ENCODE data around the gene OR6J1.

The OR6J1 gene

DNA sequence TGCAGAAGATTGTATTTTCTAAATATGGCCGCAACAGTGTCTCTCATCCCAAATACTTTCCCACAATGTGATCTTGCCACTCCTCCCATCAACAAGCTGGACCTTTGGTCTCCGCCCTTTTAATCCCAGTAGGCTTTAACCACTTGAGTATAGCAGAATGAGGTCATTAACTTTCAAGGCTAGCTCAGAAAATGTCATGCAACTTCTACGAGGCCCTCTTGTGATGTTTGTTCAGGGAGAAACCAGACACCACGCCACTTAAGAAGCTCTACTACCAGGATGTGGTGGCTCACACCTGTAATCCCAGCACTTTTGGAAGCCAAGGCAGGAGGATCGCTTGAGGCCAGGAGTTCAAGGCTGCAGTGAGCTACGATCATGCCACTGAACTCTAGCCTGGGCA is 20.1 kb upstream of the OR6J1 start (continued):
- TF ChIP-seq, protein P1, sequence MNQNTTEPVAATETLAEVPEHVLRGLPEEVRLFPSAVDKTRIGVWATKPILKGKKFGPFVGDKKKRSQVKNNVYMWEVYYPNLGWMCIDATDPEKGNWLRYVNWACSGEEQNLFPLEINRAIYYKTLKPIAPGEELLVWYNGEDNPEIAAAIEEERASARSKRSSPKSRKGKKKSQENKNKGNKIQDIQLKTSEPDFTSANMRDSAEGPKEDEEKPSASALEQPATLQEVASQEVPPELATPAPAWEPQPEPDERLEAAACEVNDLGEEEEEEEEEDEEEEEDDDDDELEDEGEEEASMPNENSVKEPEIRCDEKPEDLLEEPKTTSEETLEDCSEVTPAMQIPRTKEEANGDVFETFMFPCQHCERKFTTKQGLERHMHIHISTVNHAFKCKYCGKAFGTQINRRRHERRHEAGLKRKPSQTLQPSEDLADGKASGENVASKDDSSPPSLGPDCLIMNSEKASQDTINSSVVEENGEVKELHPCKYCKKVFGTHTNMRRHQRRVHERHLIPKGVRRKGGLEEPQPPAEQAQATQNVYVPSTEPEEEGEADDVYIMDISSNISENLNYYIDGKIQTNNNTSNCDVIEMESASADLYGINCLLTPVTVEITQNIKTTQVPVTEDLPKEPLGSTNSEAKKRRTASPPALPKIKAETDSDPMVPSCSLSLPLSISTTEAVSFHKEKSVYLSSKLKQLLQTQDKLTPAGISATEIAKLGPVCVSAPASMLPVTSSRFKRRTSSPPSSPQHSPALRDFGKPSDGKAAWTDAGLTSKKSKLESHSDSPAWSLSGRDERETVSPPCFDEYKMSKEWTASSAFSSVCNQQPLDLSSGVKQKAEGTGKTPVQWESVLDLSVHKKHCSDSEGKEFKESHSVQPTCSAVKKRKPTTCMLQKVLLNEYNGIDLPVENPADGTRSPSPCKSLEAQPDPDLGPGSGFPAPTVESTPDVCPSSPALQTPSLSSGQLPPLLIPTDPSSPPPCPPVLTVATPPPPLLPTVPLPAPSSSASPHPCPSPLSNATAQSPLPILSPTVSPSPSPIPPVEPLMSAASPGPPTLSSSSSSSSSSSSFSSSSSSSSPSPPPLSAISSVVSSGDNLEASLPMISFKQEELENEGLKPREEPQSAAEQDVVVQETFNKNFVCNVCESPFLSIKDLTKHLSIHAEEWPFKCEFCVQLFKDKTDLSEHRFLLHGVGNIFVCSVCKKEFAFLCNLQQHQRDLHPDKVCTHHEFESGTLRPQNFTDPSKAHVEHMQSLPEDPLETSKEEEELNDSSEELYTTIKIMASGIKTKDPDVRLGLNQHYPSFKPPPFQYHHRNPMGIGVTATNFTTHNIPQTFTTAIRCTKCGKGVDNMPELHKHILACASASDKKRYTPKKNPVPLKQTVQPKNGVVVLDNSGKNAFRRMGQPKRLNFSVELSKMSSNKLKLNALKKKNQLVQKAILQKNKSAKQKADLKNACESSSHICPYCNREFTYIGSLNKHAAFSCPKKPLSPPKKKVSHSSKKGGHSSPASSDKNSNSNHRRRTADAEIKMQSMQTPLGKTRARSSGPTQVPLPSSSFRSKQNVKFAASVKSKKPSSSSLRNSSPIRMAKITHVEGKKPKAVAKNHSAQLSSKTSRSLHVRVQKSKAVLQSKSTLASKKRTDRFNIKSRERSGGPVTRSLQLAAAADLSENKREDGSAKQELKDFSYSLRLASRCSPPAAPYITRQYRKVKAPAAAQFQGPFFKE (tag by site-specific recombination; IDR thresholded peaks at IDR 0.05; ENCODE audit: borderline replicate concordance) = no peak
- TF ChIP-seq ZEB2 (tag by site-specific recombination; IDR thresholded peaks at IDR 0.05) = peak; percentile 94
- no peak for TF ChIP-seq ZNF621 (tag by site-specific recombination; IDR thresholded peaks at IDR 0.05)
- TF ChIP-seq ZNF777 (tag by site-specific recombination; IDR thresholded peaks at IDR 0.05; ENCODE audit: borderline replicate concordance) = no peak
- TF ChIP-seq ZBTB20 (tag by site-specific recombination; IDR thresholded peaks at IDR 0.05) = no peak
- TF ChIP-seq ZNF133 (tag by site-specific recombination; IDR thresholded peaks at IDR 0.05) = no peak
- TF ChIP-seq SCRT2 (tag by site-specific recombination; IDR thresholded peaks at IDR 0.05) = peak; percentile 94
- TF ChIP-seq, protein P2, sequence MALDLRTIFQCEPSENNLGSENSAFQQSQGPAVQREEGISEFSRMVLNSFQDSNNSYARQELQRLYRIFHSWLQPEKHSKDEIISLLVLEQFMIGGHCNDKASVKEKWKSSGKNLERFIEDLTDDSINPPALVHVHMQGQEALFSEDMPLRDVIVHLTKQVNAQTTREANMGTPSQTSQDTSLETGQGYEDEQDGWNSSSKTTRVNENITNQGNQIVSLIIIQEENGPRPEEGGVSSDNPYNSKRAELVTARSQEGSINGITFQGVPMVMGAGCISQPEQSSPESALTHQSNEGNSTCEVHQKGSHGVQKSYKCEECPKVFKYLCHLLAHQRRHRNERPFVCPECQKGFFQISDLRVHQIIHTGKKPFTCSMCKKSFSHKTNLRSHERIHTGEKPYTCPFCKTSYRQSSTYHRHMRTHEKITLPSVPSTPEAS (tag by site-specific recombination; IDR thresholded peaks at IDR 0.05) = peak; percentile 31; the same call in 1 of the 2 replicates
- TF ChIP-seq ZNF23 (tag by site-specific recombination; IDR thresholded peaks at IDR 0.05; ENCODE audit: borderline replicate concordance) = no peak
- TF ChIP-seq, protein P3, sequence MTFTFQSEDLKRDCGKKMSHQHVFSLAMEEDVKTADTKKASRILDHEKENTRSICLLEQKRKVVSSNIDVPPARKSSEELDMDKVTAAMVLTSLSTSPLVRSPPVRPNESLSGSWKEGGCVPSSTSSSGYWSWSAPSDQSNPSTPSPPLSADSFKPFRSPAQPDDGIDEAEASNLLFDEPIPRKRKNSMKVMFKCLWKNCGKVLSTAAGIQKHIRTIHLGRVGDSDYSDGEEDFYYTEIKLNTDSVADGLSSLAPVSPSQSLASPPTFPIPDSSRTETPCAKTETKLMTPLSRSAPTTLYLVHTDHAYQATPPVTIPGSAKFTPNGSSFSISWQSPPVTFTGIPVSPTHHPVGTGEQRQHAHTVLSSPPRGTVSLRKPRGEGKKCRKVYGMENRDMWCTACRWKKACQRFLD (tag by site-specific recombination; IDR thresholded peaks at IDR 0.05) = no peak
- peak; percentile 97 for TF ChIP-seq IKZF3 (tag by site-specific recombination; IDR thresholded peaks at IDR 0.05)
- TF ChIP-seq ZNF514 (tag by site-specific recombination; IDR thresholded peaks at IDR 0.05) = no peak
- TF ChIP-seq, protein P4, sequence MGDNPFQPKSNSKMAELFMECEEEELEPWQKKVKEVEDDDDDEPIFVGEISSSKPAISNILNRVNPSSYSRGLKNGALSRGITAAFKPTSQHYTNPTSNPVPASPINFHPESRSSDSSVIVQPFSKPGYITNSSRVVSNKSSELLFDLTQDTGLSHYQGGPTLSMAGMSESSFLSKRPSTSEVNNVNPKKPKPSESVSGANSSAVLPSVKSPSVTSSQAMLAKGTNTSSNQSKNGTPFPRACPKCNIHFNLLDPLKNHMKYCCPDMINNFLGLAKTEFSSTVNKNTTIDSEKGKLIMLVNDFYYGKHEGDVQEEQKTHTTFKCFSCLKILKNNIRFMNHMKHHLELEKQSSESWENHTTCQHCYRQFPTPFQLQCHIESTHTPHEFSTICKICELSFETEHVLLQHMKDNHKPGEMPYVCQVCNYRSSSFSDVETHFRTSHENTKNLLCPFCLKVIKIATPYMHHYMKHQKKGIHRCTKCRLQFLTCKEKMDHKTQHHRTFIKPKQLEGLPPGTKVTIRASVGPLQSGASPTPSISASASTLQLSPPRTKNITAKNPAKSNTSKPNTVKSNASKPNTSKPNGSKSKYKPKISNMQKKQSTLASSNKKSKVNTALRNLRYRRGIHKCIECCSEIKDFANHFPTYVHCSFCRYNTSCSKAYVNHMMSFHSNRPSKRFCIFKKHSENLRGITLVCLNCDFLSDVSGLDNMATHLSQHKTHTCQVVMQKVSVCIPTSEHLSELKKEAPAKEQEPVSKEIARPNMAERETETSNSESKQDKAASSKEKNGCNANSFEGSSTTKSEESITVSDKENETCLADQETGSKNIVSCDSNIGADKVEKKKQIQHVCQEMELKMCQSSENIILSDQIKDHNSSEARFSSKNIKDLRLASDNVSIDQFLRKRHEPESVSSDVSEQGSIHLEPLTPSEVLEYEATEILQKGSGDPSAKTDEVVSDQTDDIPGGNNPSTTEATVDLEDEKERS (tag by site-specific recombination; IDR thresholded peaks at IDR 0.05) = no peak
- TF ChIP-seq, protein P5, sequence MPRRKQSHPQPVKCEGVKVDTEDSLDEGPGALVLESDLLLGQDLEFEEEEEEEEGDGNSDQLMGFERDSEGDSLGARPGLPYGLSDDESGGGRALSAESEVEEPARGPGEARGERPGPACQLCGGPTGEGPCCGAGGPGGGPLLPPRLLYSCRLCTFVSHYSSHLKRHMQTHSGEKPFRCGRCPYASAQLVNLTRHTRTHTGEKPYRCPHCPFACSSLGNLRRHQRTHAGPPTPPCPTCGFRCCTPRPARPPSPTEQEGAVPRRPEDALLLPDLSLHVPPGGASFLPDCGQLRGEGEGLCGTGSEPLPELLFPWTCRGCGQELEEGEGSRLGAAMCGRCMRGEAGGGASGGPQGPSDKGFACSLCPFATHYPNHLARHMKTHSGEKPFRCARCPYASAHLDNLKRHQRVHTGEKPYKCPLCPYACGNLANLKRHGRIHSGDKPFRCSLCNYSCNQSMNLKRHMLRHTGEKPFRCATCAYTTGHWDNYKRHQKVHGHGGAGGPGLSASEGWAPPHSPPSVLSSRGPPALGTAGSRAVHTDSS (tag by site-specific recombination; IDR thresholded peaks at IDR 0.05) = no peak; the same call in 1 of the 2 replicates
- TF ChIP-seq ZNF558 (tag by site-specific recombination; IDR thresholded peaks at IDR 0.05) = no peak; the same call in 1 of the 2 replicates
- no peak for TF ChIP-seq ZNF132 (tag by site-specific recombination; IDR thresholded peaks at IDR 0.05; ENCODE audit: borderline replicate concordance)
- TF ChIP-seq GLI2 (tag by site-specific recombination; IDR thresholded peaks at IDR 0.05; ENCODE audit: borderline replicate concordance, low read depth) = no peak
- TF ChIP-seq, protein P6, sequence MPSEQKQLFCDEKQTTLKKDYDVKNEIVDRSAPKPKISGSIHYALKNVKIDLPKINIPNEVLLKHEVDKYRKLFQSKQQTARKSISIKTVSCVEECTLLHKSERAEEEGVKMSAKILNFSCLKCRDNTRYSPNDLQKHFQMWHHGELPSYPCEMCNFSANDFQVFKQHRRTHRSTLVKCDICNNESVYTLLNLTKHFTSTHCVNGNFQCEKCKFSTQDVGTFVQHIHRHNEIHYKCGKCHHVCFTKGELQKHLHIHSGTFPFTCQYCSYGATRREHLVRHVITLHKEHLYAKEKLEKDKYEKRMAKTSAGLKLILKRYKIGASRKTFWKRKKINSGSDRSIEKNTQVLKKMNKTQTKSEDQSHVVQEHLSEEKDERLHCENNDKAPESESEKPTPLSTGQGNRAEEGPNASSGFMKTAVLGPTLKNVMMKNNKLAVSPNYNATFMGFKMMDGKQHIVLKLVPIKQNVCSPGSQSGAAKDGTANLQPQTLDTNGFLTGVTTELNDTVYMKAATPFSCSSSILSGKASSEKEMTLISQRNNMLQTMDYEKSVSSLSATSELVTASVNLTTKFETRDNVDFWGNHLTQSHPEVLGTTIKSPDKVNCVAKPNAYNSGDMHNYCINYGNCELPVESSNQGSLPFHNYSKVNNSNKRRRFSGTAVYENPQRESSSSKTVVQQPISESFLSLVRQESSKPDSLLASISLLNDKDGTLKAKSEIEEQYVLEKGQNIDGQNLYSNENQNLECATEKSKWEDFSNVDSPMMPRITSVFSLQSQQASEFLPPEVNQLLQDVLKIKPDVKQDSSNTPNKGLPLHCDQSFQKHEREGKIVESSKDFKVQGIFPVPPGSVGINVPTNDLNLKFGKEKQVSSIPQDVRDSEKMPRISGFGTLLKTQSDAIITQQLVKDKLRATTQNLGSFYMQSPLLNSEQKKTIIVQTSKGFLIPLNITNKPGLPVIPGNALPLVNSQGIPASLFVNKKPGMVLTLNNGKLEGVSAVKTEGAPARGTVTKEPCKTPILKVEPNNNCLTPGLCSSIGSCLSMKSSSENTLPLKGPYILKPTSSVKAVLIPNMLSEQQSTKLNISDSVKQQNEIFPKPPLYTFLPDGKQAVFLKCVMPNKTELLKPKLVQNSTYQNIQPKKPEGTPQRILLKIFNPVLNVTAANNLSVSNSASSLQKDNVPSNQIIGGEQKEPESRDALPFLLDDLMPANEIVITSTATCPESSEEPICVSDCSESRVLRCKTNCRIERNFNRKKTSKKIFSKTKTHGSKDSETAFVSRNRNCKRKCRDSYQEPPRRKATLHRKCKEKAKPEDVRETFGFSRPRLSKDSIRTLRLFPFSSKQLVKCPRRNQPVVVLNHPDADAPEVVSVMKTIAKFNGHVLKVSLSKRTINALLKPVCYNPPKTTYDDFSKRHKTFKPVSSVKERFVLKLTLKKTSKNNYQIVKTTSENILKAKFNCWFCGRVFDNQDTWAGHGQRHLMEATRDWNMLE (tag by site-specific recombination; conservative IDR thresholded peaks at IDR 0.05; ENCODE audit: low read depth) = 0 out of 2 replicates have a peak, but pooled peaks have one; percentile 28
- no peak for TF ChIP-seq ZNF341 (tag by site-specific recombination; IDR thresholded peaks at IDR 0.05; ENCODE audit: low read depth)
- TF ChIP-seq ZNF561 (tag by site-specific recombination; IDR thresholded peaks at IDR 0.05; ENCODE audit: borderline replicate concordance) = no peak
